ENCODE data around the gene MUC6.

The MUC6 gene

DNA sequence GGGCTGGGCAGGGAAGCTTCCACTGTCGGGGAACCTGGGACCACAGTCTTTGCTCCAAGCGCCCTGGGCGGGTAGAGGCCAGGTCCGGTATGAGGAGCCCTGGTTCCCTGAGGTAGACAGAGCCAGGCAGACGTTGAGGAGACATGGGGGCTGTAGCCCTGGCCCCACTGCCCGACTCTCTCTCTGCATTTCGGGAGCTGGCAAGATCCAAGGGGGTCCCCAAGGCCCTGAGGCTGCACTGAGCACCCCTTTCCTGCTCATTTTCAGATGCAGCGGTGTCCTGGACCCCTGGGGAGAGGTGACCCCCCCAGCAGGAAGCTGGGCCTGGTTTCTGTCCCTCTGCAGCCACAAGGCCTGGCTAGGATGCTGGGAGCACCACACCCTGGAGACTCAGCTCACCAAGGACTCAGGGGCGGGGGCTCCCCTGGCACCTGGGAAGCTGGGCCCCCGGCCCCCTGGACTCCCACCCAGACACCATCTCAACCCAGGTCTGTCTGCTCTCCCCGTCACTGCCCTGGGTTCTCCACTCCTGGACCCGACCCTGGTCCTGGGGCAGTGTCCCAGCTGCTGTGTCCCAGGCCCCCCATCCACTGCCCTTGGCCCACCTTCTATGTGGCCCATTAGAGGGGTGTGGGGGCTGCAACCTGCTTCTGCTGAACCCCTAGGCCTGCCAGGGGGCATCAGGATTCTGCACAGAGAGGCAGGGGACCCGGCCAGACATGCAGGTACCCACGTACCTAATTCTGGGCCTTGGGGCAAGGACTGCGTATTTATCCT, 15.0 kb upstream of the MUC6 start:
- no peak for DNase-seq

DNA sequence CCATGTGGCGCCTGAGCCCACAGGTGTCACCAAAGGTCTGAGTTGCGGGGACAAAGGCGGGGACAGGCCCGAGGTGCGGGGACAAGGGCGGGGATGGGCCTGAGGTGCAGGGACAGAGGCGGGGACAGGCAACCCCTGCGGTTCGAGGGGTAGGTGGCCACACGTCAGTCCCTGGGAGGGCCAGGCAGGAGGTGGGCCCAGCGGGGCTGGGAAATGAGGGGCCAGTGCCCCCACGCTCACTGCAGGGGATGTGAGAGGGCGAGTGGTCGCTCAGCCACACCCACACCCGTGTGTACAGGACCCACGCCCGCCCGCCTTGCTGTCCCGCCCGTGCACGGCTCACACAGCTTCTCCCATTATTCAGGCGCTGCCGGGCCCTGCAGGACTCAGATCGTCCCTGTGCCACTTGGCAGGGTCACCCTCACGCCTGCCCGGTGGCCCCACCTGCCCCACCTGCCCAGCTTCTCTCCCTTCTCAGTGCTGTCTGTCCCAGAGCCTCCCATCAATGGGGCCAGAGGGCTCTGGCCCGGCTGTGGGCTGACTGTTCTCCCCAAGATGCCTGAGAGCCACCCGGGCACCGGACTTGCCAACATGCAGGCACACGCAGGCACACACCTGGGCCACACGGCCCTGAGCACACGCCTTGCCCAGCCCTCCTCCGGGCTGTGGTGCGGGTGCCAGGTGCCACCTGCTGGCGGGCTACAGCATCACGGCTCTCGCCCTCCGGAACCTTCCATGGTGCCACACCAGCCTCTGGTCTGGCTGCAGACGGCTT, 14.2 kb upstream of the MUC6 start:
- peak; percentile 68 for DNase-seq

DNA sequence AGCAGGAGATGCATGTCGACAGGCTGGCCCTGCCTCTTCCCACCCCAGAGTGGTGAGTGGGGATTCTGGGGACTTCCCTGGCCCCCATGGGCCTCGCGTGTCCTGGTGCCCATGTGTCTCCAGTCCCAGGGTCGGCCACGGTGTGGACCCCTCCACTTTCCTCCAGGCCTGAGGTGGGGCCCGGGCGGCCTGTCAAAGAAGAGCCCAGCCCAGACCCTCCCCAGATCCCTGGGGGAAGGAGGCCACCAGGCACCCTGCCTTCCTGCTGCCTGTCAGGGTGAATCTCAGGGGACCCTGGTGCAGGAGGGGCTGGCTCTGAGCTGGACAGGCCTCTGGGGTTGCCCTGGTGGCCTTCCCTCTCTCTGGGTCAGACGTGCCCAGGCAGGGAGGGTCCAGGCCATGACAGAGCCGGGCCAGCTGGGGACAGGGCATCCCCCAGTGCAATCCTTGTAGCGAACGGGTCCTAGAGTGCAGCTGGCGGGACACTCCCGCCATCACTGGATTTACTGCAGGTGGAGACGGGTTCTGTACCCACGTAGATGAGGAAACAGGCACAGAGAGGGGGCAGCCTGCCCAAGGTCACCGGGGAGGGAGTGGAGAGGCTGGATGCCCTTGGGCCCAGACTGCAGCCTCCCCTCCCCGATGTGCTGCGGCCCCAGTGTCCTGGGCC, 13.5 kb upstream of the MUC6 start:
- no peak for DNase-seq

DNA sequence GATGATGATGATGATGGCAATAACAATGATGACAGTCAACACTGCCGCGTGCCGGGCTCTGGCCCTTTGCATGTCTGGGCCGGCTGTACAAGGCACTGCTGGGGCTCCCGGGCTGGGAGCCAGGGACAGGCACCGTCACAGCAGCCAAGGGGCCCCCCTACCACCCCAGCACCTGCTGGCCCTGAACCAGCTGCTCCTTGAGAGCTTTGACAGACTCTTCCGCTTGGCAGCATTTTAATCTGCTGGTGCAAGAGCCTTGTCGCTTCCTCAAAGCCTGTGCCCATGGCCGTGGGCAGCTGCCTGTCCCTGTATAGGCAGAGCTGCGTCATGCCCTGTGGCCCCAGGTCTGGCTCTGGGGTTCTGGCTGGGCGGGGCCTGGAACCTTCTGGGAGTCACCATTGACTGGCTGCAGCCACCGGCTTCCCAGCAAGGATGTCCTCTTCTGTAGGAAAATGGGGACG, 12.9 kb upstream of the MUC6 start:
- DNase-seq: no peak

DNA sequence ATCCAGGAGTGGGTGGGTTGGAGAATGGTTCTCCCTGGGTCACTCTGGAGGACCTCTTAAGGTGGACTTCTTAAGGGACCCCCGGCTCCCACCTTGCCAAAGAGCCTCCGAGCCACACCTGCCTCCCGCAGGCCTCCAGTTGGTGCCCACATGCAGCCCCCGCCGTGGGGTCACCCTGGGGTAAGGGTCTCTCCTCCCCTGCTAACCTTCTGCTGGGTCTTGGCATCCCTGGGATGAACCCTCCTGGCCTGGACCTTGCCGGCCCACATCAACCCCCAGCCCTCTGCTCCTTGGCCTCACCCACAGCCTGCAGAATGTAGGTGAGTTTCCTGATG, 12.5 kb upstream of the MUC6 start:
- no peak for DNase-seq

DNA sequence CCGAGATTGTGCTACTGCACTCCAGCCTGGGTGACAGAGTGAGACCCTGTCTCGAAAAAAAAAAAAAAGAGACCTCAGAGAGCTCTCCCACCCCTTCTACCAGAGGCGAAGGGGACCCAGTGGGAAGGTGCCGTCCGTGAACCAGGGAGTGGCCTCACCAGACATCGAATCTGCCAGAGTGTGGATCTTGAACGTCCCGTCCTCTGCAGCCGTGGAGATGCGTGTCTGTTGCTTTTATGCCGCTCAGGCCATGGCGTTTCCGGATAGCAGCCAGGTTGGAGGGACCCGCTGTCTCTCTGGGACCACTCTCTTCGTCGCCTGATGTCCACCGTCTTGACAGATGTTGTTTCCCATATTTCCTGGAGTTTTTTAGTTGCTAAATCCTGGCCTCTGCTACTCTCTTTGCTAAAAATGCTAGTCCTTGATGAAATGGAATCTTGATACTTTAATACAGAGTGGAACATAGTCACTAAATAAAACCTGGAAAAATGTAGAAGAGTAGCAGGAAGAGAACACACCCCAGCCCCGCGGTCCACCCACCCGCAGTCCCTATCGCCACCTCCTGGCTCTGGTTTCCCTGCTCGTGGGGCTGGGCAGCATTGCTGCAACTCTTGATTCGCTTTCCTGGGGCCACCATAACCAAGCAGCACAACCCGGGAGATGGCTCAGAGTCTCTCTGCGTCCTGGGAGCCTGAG, 12.0 kb upstream of the MUC6 start:
- no peak for DNase-seq

DNA sequence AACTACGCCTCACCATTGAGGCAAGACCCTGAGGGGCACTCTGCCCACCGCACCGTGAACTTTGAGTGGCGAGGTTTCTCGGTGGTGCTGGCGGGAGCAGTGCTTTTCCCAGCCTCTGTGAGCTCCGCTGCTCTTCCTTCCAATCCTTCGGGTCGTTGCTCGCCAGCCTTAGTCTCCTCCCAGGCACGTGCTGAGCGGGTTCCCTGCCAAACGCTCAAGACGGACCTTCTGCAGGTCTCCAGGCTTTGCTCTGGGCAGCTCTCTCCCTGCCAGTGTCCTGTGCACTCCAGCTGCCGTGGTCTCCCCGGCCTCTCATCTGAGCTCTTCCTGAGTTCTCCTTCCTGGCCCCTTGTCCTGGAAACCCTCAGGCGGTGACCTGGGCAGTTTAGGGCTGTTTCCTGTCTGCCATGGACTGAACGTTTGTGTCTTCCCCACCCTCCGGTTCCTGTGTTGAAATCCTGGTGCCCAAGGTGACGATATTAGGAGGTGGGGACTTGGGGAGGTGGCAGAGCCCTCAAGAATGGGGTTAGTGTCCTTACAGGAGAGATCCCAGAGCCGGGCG, 11.2 kb upstream of the MUC6 start:
- no peak for DNase-seq

DNA sequence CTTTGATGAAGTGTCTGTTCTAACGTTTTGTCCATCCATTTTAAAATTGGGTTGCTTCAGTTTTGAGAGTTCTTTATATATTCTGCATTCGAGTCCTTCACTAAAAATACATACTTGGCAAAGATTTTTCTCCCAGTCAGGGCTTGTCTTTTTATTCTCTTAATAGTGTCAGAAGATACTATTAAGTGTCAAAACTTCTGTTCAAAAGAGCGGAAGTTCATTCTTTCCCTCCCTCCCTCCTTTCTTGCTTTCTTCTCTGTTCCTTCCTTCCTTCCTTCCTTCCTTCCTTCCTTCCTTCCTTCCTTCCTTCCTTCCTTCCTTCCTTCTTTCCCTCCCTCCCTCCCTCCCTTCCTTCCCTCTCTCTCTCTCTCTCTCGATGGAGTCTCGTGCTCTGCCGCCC, 7.6 kb upstream of the MUC6 start:
- DNase-seq: no peak

DNA sequence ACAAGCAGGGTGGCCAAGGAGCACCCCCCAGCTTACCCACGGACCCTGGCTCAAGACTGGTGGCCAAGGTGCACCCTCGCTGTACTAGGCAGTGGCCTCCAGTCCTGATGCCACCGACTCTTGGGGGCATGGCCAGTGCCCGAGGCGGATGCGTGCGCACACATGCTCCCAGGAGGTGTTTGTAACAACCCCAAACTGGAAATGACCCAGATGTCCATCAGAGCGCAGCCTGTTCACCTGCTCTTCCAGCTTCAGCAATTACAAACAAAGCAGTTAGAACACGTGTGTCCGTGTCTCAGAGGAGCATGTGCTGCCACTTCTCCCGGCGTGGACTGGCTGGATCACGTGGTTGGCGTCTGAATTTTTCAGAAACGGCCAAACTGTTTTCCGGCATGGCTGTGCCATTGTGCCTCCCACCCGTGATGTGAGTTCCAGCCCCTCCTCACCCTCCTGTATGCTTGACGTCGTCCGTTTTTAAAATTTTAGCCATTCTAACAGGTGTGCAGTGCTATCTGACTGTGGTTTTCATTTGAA, 7.1 kb upstream of the MUC6 start:
- no peak for DNase-seq

DNA sequence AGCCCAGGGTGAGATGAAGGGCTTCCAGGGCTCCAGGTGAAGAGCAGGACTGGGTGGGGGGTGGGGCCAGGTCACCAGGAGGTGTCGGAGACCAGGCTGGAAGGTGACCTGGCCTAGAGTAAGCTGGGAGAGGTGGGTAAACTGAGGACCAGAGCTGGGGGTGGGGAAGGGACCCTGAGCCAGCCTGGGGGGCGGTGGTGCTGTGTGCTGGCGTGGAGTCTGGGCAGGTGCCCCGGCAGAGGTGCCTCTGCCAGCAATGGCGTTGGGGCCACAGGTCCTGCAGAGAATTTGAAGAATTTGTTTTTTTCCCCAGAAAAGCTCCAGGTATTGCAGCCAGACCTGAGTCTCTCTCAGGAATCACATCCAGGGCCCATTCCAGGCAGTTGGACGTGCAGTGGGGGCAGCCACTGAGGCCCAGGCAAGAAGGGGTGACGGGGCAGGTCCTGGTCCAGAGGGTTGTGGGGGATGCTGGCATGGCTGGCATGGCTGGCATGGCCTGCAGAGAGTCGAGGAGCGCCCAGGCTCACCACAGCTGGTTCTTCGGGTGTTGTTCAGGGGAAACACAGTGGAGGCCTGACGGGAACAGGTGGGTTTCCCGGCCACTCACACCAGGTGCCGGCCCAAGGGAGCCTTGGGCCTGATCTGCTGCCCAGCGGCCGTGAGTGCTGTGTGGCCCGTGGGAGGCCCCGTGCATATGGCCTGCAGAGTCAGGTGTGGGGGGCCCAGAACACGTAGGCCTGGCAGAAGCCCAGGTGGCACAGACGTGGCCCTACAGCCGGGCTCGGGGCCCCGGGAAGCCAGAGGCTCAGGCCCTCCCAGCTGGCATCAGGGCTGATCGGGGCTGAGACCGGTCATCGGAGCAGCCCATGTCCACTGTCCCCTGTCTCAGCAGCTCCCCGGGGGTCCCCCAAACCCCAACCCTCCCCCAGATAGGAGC, 6.4 kb upstream of the MUC6 start:
- no peak for DNase-seq

DNA sequence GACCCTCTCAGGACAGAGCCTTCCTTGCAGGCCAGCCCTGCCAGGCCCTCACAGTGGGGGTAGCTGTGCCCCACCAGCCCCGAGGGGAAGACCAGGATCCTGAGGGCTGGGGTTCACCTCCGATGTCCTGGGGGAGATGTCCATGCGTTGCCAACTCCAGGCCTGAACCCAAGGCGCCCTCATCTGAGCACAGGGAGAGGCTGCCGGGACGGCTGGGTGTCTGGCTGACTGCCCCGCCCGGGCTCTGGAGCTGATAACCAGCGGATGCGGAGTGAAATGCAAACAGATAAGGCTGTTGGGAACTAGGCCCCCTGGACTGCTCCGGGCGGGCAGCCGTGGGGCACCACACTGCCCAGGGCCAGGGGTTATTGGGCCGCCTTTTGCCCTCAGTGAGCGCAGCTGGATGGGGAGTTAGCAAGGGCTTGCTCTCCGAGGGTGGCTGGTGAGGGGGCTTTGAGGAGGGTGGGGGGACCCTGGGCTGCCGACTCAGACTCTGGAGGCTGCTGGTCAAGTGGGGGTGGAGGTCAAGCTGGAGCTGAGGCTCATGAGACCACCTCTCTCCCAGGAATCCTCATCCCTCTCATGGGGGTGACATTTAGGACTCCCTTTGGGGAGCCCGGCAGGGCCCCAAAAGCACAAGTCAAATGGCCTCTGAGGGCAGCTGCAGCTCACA, 5.6 kb upstream of the MUC6 start:
- no peak for DNase-seq

DNA sequence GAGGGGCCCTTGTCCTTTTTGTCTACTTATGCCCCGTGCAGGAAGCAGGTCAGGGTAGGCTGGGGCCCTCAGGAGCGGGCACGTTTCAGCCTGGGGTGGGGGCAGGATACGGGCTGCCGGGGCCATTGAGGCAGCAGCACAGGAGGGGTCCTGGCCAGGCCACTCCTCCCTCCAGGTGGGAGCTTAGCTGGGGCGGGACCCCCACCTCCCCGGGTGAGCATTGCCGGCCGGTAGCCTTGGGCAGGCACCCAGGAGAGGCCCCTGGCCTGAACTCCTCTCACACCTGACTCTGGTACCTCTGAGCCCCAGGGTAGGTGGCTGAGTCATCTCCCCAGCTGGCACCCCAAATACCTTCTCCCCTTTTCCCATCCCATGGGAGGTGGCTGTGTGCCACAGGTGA, 5.0 kb upstream of the MUC6 start:
- DNase-seq: no peak

DNA sequence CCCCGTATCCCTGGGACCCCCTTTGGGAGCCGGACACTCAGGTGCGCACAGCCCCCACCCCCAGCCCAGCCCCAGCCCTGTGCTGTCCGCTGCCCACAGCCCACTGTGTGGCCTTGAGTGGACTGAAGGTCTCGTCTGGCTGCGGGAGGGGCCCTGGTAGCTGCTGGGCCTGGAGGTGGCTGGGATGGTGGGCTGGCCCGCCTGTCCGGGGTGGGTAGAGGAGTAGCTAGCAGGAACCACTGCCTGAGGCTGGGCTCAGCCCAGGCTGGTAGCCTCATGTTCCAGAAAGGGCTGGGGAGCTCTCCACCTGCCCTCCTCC, 4.6 kb upstream of the MUC6 start:
- DNase-seq: no peak

DNA sequence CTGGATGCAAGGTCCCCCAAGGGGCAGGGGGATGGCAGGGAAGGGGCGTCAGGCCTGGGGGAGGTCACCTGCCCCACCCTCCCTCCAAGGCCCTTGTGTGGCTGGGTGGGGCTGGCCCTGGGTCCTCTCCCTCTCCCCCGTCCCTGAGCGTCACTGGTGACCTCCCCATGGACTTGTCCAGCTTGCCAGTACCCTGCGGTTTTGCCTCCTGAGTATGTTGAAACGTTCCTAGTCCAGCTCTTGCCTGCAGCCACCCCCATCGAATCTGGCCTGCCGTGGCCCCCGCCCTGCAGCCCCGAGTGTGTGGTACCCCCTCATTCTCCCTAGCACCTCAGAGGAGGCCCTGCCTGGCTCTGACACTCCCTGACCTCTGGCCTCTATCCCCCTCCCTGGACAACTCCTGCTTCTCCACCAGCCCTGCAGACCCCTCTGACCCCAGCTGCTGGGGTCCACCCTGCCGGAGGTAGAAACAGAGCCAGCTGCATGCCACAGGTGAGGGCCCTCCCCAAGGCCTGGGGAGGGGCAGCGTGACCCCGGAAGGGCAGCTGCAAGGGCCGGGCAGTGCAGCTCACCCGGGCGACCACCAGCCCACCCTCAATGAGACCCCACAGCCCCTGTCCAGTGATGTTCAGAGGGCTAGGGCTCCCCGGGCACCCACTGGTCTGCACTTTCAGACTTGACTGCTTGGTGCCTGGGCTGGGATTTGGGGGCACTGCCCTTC, 4.1 kb upstream of the MUC6 start:
- no peak for DNase-seq

DNA sequence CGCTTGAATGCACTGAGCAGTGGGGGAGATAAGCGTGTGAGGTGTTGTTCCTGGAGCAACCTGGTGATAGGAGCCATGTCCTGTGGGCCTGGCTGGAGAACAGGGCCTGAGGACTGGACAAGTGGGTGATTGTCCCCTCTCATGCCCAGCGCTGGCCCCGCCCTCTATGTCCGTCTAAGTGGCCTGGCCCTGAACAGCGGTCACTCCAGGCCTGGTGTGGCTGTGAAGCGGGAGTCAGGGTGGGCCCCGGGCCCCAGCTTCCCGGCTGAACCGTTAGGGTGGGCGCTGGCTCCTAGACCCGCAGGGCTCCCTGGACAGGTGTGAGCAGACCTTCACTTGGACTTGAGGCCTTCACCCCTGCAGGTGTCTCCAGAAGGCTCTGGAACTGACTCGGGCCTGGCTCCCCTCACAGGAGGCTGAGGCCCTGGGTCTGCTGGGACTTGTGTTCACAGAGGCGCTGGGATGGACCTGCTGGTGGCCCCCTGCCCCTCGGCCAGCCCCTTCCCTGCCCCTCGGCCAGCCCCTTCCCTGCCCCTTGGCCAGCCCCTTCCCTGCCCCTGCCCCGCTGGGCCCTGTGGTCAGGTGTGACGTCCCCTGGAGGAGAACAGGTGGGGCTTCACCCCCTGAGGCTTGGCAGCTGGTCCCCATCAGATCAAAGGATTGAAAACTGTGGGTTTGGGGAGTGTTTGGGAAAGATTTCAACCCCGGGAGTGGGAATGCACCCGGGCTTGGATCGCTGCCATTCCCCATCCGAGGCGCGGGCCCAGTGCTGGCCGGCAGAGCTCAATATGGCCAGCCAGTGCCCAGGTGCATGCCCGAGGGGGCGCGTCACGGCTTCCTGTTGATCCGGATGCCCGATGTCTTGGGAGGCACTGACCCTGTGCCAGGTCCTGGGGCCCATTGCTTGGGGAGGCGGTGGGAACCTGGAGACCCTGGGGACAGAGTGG, 3.2 kb upstream of the MUC6 start:
- DNase-seq: no peak

DNA sequence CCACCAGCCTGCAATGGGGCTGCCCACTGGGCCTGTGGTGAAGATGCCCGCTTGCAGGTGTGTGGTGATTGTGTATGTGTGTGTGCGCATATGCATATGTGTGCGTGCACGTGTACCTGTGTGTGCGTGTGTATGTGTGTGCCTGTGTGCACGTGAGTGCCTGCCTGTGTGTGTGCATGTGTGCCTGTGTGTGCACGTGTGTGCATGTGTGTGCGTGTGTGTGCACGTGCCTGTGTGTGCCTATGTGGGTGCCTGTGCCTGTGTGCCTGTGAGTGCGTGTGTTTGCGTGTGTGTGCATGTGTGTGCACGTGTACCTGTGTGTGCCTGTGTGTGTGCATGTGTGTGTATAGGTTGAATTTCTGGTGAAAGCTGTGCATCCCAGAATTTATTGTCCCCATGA, 2.4 kb upstream of the MUC6 start:
- DNase-seq: no peak

DNA sequence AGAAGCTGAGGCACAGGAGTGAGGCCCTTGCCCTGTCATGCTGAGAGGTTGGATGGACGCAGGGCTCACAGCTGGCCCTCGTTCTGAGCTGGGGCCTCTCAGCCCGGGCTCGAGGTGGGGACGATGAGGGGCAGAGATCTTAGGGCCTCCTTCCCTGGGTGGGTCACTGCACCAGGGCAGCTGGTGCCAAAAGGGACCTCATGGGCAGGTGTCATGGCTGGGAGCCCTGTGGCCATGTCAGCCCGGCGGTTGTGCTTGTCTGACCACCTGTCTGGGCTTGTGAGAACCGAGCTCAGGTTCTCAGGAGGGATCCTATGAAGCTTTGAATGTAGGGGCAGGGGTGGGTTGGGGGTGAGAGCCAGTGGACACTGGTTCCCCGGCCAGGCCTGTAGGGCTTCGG, 1.8 kb upstream of the MUC6 start:
- DNase-seq: no peak

DNA sequence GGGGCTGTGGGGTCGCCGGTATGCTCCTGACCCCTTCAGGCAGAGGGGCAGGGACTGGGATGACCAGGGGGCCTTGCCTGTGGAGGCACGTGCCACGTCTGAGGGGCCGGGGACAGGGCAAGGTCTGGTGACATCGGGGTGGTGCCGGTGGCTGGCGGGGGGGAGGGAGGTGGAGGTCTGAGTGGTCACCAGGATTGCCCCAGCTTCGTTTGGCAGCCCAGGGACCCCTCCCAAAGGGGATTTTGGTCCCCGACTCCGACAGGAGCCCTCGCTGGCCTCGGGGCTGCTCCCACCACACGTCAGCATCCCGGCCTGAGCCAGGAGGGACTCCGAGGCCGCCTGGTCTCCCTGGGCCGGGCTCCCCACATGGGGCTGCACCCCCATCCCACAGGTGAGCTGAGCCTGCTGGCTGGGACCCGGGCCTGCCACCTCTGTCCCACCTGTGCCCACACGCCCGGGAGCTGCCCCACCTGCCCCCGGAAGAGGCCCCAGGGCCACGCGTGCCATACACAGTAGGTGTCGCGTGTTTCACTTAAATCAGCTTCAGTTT, 1.1 kb upstream of the MUC6 start:
- no peak for DNase-seq

DNA sequence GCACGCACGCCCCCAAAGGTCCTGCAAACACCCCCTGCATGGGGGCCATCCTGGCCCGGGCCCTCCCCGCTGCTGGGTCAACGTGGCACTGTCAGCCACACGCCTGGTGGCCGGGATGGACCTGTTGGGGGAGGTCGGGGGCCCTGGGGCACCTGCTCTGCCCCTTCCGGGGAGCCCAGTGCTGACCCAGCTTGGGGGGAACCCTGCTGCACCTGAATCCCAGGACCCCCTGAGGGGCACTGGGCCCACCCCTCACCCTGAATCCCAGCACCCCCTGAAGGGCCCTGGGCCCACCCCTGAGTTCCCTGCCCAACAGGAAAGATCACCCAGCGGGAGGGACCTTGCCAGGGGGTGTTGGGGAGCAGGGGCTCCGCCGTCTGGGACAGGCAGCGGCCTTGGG, 413 bp upstream of the MUC6 start:
- DNase-seq: no peak
